Body of pancreas (tissue), 4 donors: ENCODE results near the gene ARMC3. TPM values are rescaled to one million over a fixed set of nuclear protein-coding genes. Genes with fewer than 3 reads are reported as not detected.

ENCODE experiments used
- ATAC-seq: fragments of 150-250 bp; one replicate; pipeline ENCODE4 v1.9.1; 2016
- DNase-seq, 4 donors: peaks; one replicate each; pipeline ENCODE4 v3.0.0-alpha.2; 2019
- H3K27ac ChIP-seq, 4 donors: fragments of 200-600 bp; sonication (generic); 1 replicate in 3 of 4; 2 replicates in 1 of 4; pipeline versions ENCODE4 v1.5.1 to v1.6.1; 2016 to 2019; ENCODE audit warnings: mild to moderate bottlenecking in 1 of 4, mixed read lengths in 1 of 4, moderate library complexity in 1 of 4
- H3K27me3 ChIP-seq, 2 donors: fragments of 200-600 bp; sonication (generic); one replicate each; pipeline ENCODE4 v1.6.0; 2016; ENCODE audit warnings: mild to moderate bottlenecking in 1 of 2
- H3K36me3 ChIP-seq, 2 donors: fragments of 200-600 bp; sonication (generic); replicated peaks in 1 of 2; 2 replicates each; pipeline ENCODE4 v1.5.1; 2016; ENCODE audit warnings: low read depth in 2 of 2; ENCODE audit not compliant: insufficient read depth in 1 of 2
- H3K4me1 ChIP-seq: fragments of 200-600 bp; sonication (generic); one replicate; pipeline ENCODE4 v1.6.0; 2016
- H3K4me3 ChIP-seq, 2 donors: fragments of 200-600 bp; sonication (generic); 1 replicate in 1 of 2; 2 replicates in 1 of 2; pipeline ENCODE4 v1.5.1; 2016 to 2019
- H3K9me3 ChIP-seq, 3 donors: fragments of 200-600 bp; sonication (generic); 1 replicate in 2 of 3; 2 replicates in 1 of 3; pipeline ENCODE4 v1.5.1; 2016
- POLR2A ChIP-seq, 3 donors: fragments of 450-650 bp; IDR thresholded peaks; one replicate each; pipeline ENCODE4 v1.6.1; 2016; ENCODE audit warnings: antibody characterized with exemption in 3 of 3, mild to moderate bottlenecking in 2 of 3
- WGBS, 2 donors: methylation state at CpG; one replicate each; pipeline ENCODE4 v1.1.5; 2017; 5-methylcytosine and 5-hydroxymethylcytosine counted together
- intact Hi-C: fragments of 100-400 bp; cut with DNase I; formaldehyde crosslinking; loops from one replicate; pipeline ENCODE4 v1.15.1; 2023
- total RNA-seq, 2 donors: library from RNA; depleted of rRNA; stranded (reverse); fragments of >200 nt; gene quantifications; one replicate each; pipeline ENCODE4 v1.1.0, GENCODE V29; 2016
- TF ChIP-seq, protein P1 (sequence below), 7 experiments: fragments of 450-650 bp in 4 of 7; fragments of 200-600 bp in 3 of 7; sonication (generic) in 3 of 7; IDR thresholded peaks; one replicate each; pipeline ENCODE4 v1.5.1; 2016 to 2019; ENCODE audit warnings: antibody characterized with exemption in 7 of 7

Gene ARMC3
- total RNA-seq, 2 donors from 2014 or later: 0.33 to 0.52 TPM

- TF ChIP-seq, protein P1, sequence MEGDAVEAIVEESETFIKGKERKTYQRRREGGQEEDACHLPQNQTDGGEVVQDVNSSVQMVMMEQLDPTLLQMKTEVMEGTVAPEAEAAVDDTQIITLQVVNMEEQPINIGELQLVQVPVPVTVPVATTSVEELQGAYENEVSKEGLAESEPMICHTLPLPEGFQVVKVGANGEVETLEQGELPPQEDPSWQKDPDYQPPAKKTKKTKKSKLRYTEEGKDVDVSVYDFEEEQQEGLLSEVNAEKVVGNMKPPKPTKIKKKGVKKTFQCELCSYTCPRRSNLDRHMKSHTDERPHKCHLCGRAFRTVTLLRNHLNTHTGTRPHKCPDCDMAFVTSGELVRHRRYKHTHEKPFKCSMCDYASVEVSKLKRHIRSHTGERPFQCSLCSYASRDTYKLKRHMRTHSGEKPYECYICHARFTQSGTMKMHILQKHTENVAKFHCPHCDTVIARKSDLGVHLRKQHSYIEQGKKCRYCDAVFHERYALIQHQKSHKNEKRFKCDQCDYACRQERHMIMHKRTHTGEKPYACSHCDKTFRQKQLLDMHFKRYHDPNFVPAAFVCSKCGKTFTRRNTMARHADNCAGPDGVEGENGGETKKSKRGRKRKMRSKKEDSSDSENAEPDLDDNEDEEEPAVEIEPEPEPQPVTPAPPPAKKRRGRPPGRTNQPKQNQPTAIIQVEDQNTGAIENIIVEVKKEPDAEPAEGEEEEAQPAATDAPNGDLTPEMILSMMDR (IDR thresholded peaks at IDR 0.05): no peak
- no peak for TF ChIP-seq POLR2A (IDR thresholded peaks at IDR 0.05)
- no peak for DNase-seq
- Histone ChIP-seq H3K36me3 (no peaks in the 10 kb centered on the region), H3K4me3 (no peak overlapping the region), H3K4me1 (no peaks in the 10 kb centered on the region), H3K9me3 (no peaks in the 10 kb centered on the region), H3K27me3 (no peaks in the 10 kb centered on the region), H3K27ac (no peak overlapping the region)
- ATAC-seq: no peak
- WGBS, 2 donors: 47 to 56% methylated on average over 3 of the region's 3 CpGs
- intact Hi-C loops: no loop called here
Observed at GRCh38 chr10:23016636-23017035, 88.8 kb downstream of the ARMC3 start.

- Histone ChIP-seq H3K4me1 (no peaks in the 10 kb centered on the region), H3K27ac (no peak overlapping the region), H3K4me3 (no peak overlapping the region), H3K9me3 (no peaks in the 10 kb centered on the region), H3K36me3 (no peaks in the 10 kb centered on the region), H3K27me3 (no peaks in the 10 kb centered on the region)
- DNase-seq (no peak), ATAC-seq (no peak)
- TF ChIP-seq POLR2A (IDR thresholded peaks at IDR 0.05): no peak
- TF ChIP-seq, protein P1 (IDR thresholded peaks at IDR 0.05): no peak
- WGBS, 2 donors: 90 to 94% methylated on average over 6 of the region's 6 CpGs
- intact Hi-C loops: no loop called here
Observed at GRCh38 chr10:23019633-23020032, 91.8 kb downstream of the ARMC3 start.

DNA sequence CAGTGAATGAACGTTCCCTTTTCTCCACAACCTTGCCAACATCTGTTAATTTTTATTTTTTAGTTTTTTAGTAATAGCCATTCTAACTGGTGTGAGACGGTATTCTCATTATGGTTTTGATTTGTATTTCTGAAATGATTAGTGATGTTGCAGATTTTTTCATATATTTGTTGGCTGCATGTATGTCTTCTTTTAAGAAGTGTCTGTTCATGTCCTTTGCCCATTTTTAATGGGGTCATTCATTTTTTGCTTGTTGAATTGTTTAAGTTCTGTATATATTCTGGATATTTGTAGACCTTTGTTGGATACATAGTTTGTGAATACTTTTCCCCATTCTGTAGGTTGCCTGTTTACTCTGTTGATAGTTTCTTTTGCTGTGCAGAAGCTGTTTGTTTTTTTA, 93.6 kb downstream of the ARMC3 start:
- intact Hi-C loops: no loop called here
- Histone ChIP-seq H3K4me3 (no peak overlapping the region), H3K27me3 (no peaks in the 10 kb centered on the region), H3K9me3 (no peaks in the 10 kb centered on the region), H3K36me3 (no peaks in the 10 kb centered on the region), H3K27ac (no peak overlapping the region), H3K4me1 (no peaks in the 10 kb centered on the region)
- 88 to 93% methylated on average over 2 of the region's 2 CpGs for WGBS, 2 donors
- ATAC-seq (no peak), DNase-seq (no peak)
- no peak for TF ChIP-seq POLR2A (IDR thresholded peaks at IDR 0.05)
- TF ChIP-seq, protein P1 (IDR thresholded peaks at IDR 0.05): no peak

DNA sequence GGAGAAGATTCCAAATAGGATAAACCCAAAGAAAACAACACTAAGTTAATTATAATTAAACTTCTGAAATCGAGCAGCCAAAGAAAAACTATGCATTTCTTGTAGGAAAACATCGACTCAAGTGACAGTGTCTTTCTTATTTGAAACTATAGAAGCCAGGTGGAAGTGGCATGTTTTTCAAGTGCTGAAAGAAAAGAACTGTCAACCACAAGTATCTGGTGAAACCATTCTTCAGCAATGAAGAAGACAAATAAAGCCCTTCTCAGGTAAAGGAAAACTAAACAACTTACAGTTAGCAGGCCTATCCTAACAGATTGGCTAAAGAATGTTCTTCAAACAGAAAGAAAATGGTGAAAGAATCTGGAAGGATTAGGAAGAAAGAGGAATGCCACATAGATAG, 96.1 kb downstream of the ARMC3 start:
- Histone ChIP-seq H3K9me3 (no peaks in the 10 kb centered on the region), H3K27ac (no peak overlapping the region), H3K36me3 (no peaks in the 10 kb centered on the region), H3K4me3 (no peak overlapping the region), H3K27me3 (no peaks in the 10 kb centered on the region), H3K4me1 (no peaks in the 10 kb centered on the region)
- ATAC-seq: no peak
- WGBS, 2 donors: 81 to 88% methylated on average over 2 of the region's 2 CpGs
- no peak for TF ChIP-seq POLR2A (IDR thresholded peaks at IDR 0.05)
- TF ChIP-seq, protein P1 (IDR thresholded peaks at IDR 0.05): no peak
- intact Hi-C loops: no loop called here
- DNase-seq: no peak

DNA sequence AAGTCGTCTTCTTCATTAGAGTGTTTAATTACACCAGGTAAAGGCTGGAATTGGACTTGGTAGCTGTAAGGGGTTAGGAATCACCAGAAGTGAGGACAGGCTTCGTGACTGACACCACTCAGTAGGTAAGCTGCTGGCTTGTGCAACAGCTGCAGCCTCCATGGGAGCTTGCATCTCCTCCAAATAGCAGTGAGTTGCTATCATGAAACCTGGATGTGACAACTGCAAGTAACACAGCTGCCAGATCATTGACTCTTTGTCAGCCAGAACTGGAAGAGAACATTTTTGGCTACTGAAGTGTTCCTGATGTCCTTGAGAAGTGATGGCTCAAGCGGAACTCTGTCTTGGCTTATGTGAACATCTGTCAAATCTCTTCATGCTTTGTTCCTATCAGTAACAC, 103.5 kb downstream of the ARMC3 start:
- Histone ChIP-seq H3K27ac (no peak overlapping the region), H3K36me3 (no peaks in the 10 kb centered on the region), H3K4me1 (no peaks in the 10 kb centered on the region), H3K4me3 (no peak overlapping the region), H3K9me3 (no peaks in the 10 kb centered on the region), H3K27me3 (no peaks in the 10 kb centered on the region)
- no peak for TF ChIP-seq POLR2A (IDR thresholded peaks at IDR 0.05)
- TF ChIP-seq, protein P1 (IDR thresholded peaks at IDR 0.05): no peak
- ATAC-seq: no peak
- no peak for DNase-seq
- 48 to 66% methylated on average over 3 of the region's 3 CpGs for WGBS, 2 donors
- intact Hi-C loops: no loop called here
